Inferior parietal cortex (tissue), 1 donor: Measurements from ENCODE around the gene RAB3B.
"Not testable (repeated sequence)": the region's sequence is repeated elsewhere in the genome, so short reads cannot be mapped to it uniquely, and the experiment has no call there.

Experiments used
- DNase-seq: peaks from one replicate; pipeline ENCODE4 v3.0.0-alpha.2; 2016; ENCODE audit errors: extremely low spot score

The RAB3B gene

GRCh38 chr1:51919684-51920083, 70.8 kb downstream of the RAB3B start:
- no peak for DNase-seq

DNA sequence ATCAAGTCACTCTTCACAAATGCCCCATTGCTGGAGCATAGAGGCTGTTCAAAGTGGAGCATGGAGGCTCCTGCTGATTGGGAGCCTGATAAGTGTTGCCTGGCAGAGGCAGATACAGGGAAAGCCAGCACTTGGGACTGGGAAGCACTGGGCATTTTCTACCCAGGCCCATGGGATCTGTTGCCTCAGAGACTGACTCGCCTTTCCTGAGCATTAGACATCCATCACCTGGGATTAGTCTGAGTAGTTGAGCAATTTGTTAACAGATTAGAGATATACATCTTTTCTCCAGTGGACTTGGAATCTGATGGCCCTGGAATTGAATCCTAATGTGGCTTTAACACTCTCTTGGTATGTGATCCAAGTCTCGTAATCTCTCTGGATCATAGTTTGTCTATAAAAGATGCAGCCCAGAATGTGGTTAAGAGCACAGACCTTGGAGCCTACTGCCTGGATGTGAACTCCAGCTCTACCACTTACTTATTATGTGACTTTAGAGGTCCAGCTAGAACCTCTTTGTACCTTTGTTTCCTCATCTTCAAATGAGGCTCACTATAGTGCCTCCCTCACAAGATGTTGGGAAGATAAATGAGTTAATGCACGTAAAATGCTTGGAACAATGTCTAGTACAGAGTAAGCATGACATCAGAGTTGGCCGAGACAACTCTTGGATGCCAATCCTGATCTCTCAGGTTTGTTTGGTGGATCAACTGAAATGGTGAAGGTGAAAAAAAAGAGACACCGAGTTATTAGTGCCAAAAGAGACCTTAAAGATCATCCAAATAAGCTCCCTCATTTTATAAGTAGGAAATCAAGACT, 73.7 kb downstream of the RAB3B start:
- no peak for DNase-seq

DNA sequence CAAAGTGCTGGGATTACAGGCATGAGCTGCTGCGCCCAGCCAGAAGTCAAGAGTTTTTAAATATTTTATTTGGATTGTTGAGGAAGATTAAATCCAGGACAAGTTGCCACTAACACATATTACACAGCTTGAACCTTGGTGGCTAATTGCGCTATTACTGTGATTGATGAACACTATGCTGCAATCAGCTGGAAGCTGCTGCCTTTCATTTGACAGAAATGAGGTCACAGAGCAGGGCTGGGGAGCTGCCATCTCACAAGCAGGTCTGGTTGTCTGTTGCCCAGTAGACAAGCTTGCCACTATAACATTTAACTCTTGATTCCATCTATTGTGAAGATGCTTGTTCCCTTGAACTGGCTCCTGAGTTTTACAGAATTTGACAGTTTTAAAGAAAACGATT, 74.5 kb downstream of the RAB3B start:
- DNase-seq, result no peak

- no peak for DNase-seq
Observed at GRCh38 chr1:51912881-51913280, 77.6 kb downstream of the RAB3B start.

- DNase-seq, result no peak
Observed at GRCh38 chr1:51910221-51911000, 80.1 kb downstream of the RAB3B start.

DNA sequence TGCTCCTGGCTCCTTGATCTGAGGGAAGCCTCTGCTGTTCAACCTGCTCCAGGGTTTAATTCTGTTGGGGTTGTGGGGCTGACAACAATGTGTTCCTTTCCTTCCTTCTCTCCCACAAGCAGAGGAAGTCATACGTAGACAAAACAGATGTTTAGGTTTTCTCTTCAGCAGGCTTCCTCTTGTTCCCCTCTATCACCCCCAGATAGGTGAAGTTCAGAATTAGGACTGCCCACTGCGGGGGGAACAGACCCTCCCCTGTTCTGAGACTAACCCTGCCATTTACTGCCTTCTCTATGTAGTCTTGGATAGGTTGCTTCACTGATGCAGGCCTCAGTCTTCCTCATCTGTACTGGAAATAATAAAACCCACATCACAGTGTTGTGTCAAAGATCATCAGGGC, 82.0 kb downstream of the RAB3B start:
- DNase-seq, result no peak

GRCh38 chr1:51907079-51907702, 83.3 kb downstream of the RAB3B start:
- DNase-seq, result no peak

GRCh38 chr1:51906306-51907078, 84.0 kb downstream of the RAB3B start:
- peak; percentile 59 for DNase-seq

GRCh38 chr1:51902456-51902855, 88.0 kb downstream of the RAB3B start:
- no peak for DNase-seq

DNA sequence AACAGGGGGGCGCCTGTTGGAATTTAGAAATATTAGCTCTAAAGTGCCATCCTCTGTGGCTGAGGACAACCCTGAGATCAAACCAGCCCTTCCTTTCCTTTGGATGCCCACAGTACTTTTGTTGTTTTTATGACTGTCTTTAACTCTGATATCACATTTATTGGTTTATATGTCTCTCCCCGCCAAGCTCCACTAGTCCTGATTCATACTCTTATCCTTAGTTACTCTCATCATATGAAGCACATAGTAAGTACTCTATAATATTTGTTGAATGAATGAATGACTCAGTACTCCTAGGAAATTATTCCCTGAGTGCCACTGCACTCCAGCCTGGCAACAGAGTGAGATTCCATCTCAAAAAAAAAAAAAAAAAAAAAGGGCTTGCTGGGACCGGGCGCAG, 89.3 kb downstream of the RAB3B start:
- DNase-seq, result no peak

DNA sequence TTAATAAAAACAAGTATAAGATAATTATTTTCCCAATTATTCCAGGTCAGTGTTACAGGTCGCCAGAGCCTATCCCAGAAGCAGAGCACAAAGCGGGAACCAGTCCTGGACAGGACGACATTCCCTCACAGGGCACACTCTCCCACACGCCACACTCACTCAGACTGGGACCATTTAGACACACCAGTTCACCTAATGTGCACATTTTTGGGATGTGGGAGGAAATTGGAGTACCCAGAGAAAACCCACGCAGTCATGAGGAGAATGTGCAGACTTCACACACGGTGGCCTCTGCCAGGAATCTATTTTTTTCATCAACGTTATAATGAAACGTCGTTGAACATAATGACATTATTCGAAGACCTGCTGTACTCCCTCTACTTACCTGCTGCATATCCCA, 91.5 kb downstream of the RAB3B start:
- DNase-seq, result no peak

DNA sequence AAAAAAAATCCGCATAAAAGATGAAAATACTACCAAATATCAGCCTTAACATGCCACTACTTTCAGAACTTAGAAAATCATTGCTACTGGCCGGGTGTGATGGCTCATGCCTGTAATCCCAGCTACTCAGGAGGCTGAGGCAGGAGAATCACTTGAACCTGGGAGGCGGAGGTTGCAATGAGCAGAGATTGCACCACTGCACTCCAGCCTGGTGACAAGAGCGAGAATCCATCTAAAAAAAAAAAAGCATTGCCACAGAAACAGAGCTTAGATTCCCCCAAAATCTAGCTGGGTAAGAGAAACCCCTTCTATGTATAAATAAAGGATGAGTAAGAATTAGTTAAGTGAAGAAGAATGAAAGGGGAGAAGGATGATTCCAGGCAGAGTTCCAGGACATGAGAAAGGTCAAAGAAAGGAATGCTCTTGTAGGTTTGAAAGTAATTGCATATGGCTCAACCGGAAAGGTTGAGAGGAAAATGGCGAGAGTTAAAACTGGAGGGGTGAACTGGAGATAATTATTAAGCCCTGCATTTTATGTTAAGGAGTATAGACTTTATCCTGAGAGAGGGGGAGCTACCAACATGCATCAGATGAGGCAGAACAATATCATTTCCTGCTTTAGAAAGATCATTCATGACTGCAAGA, 92.3 kb downstream of the RAB3B start:
- no peak for DNase-seq

- no peak for DNase-seq
Observed at GRCh38 chr1:51897699-51898031, 92.8 kb downstream of the RAB3B start.

GRCh38 chr1:51894748-51895147, 95.8 kb downstream of the RAB3B start:
- DNase-seq, result not testable (repeated sequence)

DNA sequence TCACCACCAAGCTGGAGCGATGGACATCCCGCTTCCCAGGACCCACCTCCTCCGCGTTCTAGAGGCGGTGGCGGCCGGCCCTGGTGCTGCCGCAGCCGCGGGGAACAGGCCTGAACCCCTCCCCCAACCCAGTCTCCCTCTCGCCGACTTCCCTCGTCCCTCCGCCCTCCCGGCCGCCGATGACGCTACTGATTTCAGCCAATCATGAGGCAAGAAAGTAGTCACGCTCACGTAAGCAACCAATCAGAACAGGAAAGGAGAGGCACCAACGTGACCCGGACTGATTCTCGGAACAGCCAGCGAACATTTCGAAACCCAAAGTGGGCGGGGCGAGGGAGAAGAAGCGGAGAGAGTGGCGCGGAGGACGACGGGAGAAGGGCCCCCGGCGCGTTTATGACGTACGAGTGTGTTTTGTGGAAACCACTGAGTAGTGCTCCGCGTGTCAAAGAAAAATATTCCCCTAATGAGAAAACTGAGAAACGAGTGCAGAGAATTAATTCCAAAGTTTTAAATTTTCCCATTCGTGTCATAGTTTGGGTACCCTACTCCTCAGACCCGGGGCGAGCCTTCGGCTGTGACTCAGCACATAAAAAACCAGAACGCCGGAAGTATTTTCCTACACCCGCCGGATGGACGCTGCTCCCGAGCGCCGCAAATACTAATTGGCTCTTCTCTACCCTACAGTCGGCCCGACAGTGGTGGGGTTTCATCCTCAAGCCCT, 111.7 kb downstream of the RAB3B start, which contains the start of gene NRDC:
NRDC (minus strand) TSS at position 112 of the 721 bp plus-strand sequence. CDS start 112 bp downstream, outside the sequence.
- peak; percentile 100 for DNase-seq

GRCh38 chr1:51878308-51878615, 112.2 kb downstream of the RAB3B start:
- DNase-seq, result no peak

- peak; percentile 19 for DNase-seq
Observed at GRCh38 chr1:51877434-51878307, 112.8 kb downstream of the RAB3B start.

- DNase-seq, result no peak
Observed at GRCh38 chr1:51875836-51876235, 114.7 kb downstream of the RAB3B start.

- no peak for DNase-seq
Observed at GRCh38 chr1:51875291-51875772, 115.2 kb downstream of the RAB3B start.

DNA sequence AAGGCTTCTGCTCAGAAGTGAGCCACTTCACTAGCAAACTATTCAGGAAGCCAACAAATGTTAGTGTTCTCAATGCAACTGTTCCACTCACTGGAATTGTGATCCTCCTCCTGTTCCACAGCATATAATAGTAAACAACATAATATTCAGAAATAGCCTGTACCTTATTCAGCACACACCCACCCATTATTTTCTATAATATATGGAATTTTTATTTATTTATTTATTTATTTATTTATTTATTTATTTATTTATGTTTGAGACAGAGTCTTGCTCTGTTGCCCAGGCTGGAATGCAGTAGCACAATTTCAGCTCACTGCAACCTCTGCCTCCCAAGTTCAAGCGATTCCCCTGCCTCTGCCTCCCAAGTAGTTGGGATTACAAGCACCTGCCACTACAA, 117.2 kb downstream of the RAB3B start:
- not testable (repeated sequence) for DNase-seq
